Spleen (tissue), 11 donors: Measurements from ENCODE around the gene TUBGCP2. TPM values are rescaled to one million over a fixed set of nuclear protein-coding genes. Genes with fewer than 3 reads are reported as not detected.
A peak's percentile ranks its signal among the peaks of the same experiment; 100 is the strongest.

Source experiments
- DNase-seq: peaks from one replicate; pipeline ENCODE4 v3.0.0-alpha.2; 2020
- H3K27ac ChIP-seq, 8 donors: fragments of 200-600 bp; sonication (generic) in 7 of 8; 1 replicate in 4 of 8; 2 replicates in 4 of 8; pipeline versions ENCODE4 v1.5.0 to v1.8.0; 2016 to 2021; ENCODE audit warnings: inconsistent platforms in 4 of 8, mild to moderate bottlenecking in 4 of 8, moderate library complexity in 1 of 8
- H3K27me3 ChIP-seq, 7 donors: fragments of 200-600 bp; sonication (generic) in 6 of 7; replicated peaks in 1 of 7; 1 replicate in 4 of 7; 2 replicates in 3 of 7; pipeline versions ENCODE4 v1.5.0 to v1.8.0; 2016 to 2021; ENCODE audit warnings: inconsistent platforms in 3 of 7, mild to moderate bottlenecking in 1 of 7
- H3K36me3 ChIP-seq, 6 donors: fragments of 200-600 bp; sonication (generic) in 5 of 6; 1 replicate in 4 of 6; 2 replicates in 2 of 6; pipeline versions ENCODE4 v1.5.0 to v1.8.0; 2016 to 2021; ENCODE audit warnings: inconsistent platforms in 2 of 6
- H3K4me1 ChIP-seq, 6 donors: fragments of 200-600 bp; sonication (generic) in 5 of 6; 1 replicate in 3 of 6; 2 replicates in 3 of 6; pipeline versions ENCODE4 v1.5.0 to v1.8.0; 2016 to 2021; ENCODE audit warnings: inconsistent platforms in 3 of 6
- H3K4me3 ChIP-seq, 8 donors: fragments of 200-600 bp; sonication (generic) in 7 of 8; 1 replicate in 4 of 8; 2 replicates in 4 of 8; pipeline versions ENCODE4 v1.5.0 to v1.8.0; 2016 to 2021; ENCODE audit warnings: inconsistent platforms in 4 of 8, mild to moderate bottlenecking in 4 of 8, moderate library complexity in 2 of 8
- H3K9me3 ChIP-seq, 8 donors: fragments of 200-600 bp; sonication (generic) in 7 of 8; 1 replicate in 4 of 8; 2 replicates in 4 of 8; pipeline versions ENCODE4 v1.5.0 to v1.8.0; 2016 to 2021; ENCODE audit warnings: inconsistent platforms in 4 of 8
- CTCF ChIP-seq, 11 experiments: fragments of 200-600 bp in 7 of 11; fragments of 450-650 bp in 4 of 11; sonication (generic) in 4 of 11; IDR thresholded peaks in 8 of 11; conservative IDR thresholded peaks in 3 of 11; 1 replicate in 7 of 11; 2 replicates in 4 of 11; pipeline versions ENCODE4 v1.4.0 to v1.8.0; 2016 to 2021; ENCODE audit warnings: antibody characterized with exemption in 11 of 11, inconsistent platforms in 4 of 11, mild to moderate bottlenecking in 1 of 11
- POLR2A ChIP-seq, 3 donors: fragments of 450-650 bp; IDR thresholded peaks; one replicate each; pipeline ENCODE4 v1.5.1; 2017; ENCODE audit warnings: antibody characterized with exemption in 3 of 3, mild to moderate bottlenecking in 1 of 3
- POLR2AphosphoS5 ChIP-seq, 3 donors: sonication (generic); formaldehyde crosslinking; IDR thresholded peaks; one replicate each; pipeline ENCODE4 v1.5.1; 2017; ENCODE audit warnings: antibody characterized with exemption in 3 of 3
- WGBS, 5 donors: extraction: QIAGEN DNeasy Blood & Tissue Kit in 3 of 5; methylation state at CpG; one replicate each; pipeline versions ENCODE4 v1.1.5 to v1.1.7; 2013 to 2018; 5-methylcytosine and 5-hydroxymethylcytosine counted together
- intact Hi-C: fragments of 100-400 bp; cut with DNase I; formaldehyde crosslinking; loops from one replicate; pipeline ENCODE4 v1.15.0; 2023; ENCODE audit warnings: low total_unique reads
- polyA plus RNA-seq, 3 donors: library from polyadenylated mRNA; stranded (reverse); fragments of 200-250 nt; gene quantifications; one replicate each; pipeline ENCODE4 v1.2.1, GENCODE V29; 2013
- total RNA-seq, 7 donors: library from RNA; depleted of rRNA in 3 of 7; stranded (reverse); fragments of >200 nt in 3 of 7; fragmentation: NEBNext Ultra II Directional in 4 of 7; extraction: Animal tissue kit (Norgen Biotek cat#: 25700) in 4 of 7; gene quantifications; one replicate each; pipeline versions ENCODE4 v1.1.0 to v1.2.1, GENCODE V29; 2016 to 2021
- donor health status: healthy with polysubstance abuse.
- donor health status: DM: no; HTN: no; CAD: no; lungs with moderate emphysema.
- donor health status: DM: no; HTN: no; CAD: no.
- donor health status: Bipolar disorder and iron deficiency.
- donor health status: healthy.
- donor health status: DM: no; HTN: no; CAD: no.
- donor health status: DM: yes; HTN: yes; CAD: no.

Gene TUBGCP2
- total and polyA plus RNA-seq, 10 donors = 40.2 to 201 (median 57.6) TPM

- TF ChIP-seq POLR2AphosphoS5 (IDR thresholded peaks at IDR 0.05) (peak; percentile 74 to 86 (median 82)), POLR2A (IDR thresholded peaks at IDR 0.05) (no peak), CTCF (IDR thresholded peaks at IDR 0.05 in 8 of 11, conservative IDR thresholded peaks at IDR 0.05 in 3 of 11) (peak in 1 of 11 experiments; percentile 10)
- Histone ChIP-seq H3K9me3 (no peaks in the 10 kb centered on the region), H3K4me1 (peaks cover 17 to 73% (median 64%) of the 10 kb centered on the region in 6 donors), H3K27me3 (peaks cover 0 to 32% (median 7%) of the 10 kb centered on the region in 7 donors), H3K36me3 (peaks cover 2 to 56% (median 35%) of the 10 kb centered on the region in 6 donors), H3K4me3 (peak overlapping the region in 4 of 8 donors; percentile 10 to 72 (median 16)), H3K27ac (peak overlapping the region; percentile 66 to 98 (median 88))
- intact Hi-C loops = no loop called here
- 29 to 57% (median 41%) methylated on average over 15 to 19 of the region's 19 CpGs for WGBS, 5 donors
- peak; percentile 96 for DNase-seq
These were observed 30.0 kb downstream of the TUBGCP2 start for GRCh38 chr10:133278577-133279265.

GRCh38 chr10:133277993-133278576 is 30.6 kb downstream of the TUBGCP2 start:
- DNase-seq = no peak
- intact Hi-C loops = no loop called here
- Histone ChIP-seq H3K27me3 (peaks cover 0 to 32% (median 7%) of the 10 kb centered on the region in 7 donors), H3K9me3 (no peaks in the 10 kb centered on the region), H3K4me3 (peak overlapping the region in 4 of 8 donors; percentile 8 to 72 (median 14)), H3K4me1 (peaks cover 17 to 79% (median 64%) of the 10 kb centered on the region in 6 donors), H3K36me3 (peaks cover 2 to 56% (median 35%) of the 10 kb centered on the region in 6 donors), H3K27ac (peak overlapping the region; percentile 66 to 98 (median 88))
- TF ChIP-seq POLR2A (IDR thresholded peaks at IDR 0.05) (no peak), POLR2AphosphoS5 (IDR thresholded peaks at IDR 0.05) (no peak), CTCF (IDR thresholded peaks at IDR 0.05 in 8 of 11, conservative IDR thresholded peaks at IDR 0.05 in 3 of 11) (no peak)
- 38 to 53% (median 46%) methylated on average over 12 of the region's 12 CpGs for WGBS, 5 donors

GRCh38 chr10:133277277-133277992 is 31.2 kb downstream of the TUBGCP2 start:
- Histone ChIP-seq H3K36me3 (peaks cover 2 to 56% (median 35%) of the 10 kb centered on the region in 6 donors), H3K27me3 (peaks cover 0 to 32% (median 7%) of the 10 kb centered on the region in 7 donors), H3K4me1 (peaks cover 17 to 83% (median 64%) of the 10 kb centered on the region in 6 donors), H3K27ac (peak overlapping the region; percentile 66 to 98 (median 88)), H3K9me3 (no peaks in the 10 kb centered on the region), H3K4me3 (peak overlapping the region in 3 of 8 donors; percentile 51 to 72 (median 55))
- intact Hi-C loops = no loop called here
- 74 to 83% (median 78%) methylated on average over 14 to 25 of the region's 25 CpGs for WGBS, 5 donors
- TF ChIP-seq CTCF (IDR thresholded peaks at IDR 0.05 in 8 of 11, conservative IDR thresholded peaks at IDR 0.05 in 3 of 11) (no peak), POLR2A (IDR thresholded peaks at IDR 0.05) (no peak), POLR2AphosphoS5 (IDR thresholded peaks at IDR 0.05) (no peak)
- peak; percentile 89 for DNase-seq
